Endodermal cell (in vitro differentiated cells): Measurements from ENCODE around the gene TBCD. TPM values are rescaled to one million over a fixed set of nuclear protein-coding genes. Genes with fewer than 3 reads are reported as not detected.

ENCODE experiments used
- DNase-seq: peaks from one replicate; pipeline ENCODE4 v3.0.0-alpha.2; 2017
- H3K27ac ChIP-seq: 2 replicates; pipeline ENCODE4 v1.5.1; 2013; ENCODE audit warnings: mild to moderate bottlenecking, low read depth, low read length, moderate library complexity
- H3K27me3 ChIP-seq: 2 replicates; pipeline ENCODE4 v1.6.1; 2013; ENCODE audit warnings: mild to moderate bottlenecking, low read length, moderate library complexity; ENCODE audit not compliant: insufficient read depth, control insufficient read depth, poor library complexity, severe bottlenecking
- H3K36me3 ChIP-seq: 2 replicates; pipeline ENCODE4 v1.7.0; 2013; ENCODE audit warnings: mild to moderate bottlenecking, low read length, moderate library complexity; ENCODE audit not compliant: control insufficient read depth, insufficient read depth
- H3K4me1 ChIP-seq: one replicate; pipeline ENCODE4 v1.7.0; 2013; ENCODE audit warnings: low read length; ENCODE audit not compliant: control insufficient read depth, insufficient read depth
- H3K4me3 ChIP-seq: 2 replicates; pipeline ENCODE4 v1.5.1; 2013; ENCODE audit warnings: mild to moderate bottlenecking, low read length, moderate library complexity
- H3K9ac ChIP-seq: 2 replicates; pipeline ENCODE4 v1.6.1; 2013; ENCODE audit warnings: mild to moderate bottlenecking, low read length, moderate library complexity; ENCODE audit not compliant: poor library complexity, severe bottlenecking; ENCODE audit errors: extremely low read depth
- H3K9me3 ChIP-seq: 2 replicates; pipeline ENCODE4 v1.6.1; 2013; ENCODE audit warnings: mild to moderate bottlenecking, low read length, moderate library complexity; ENCODE audit not compliant: control insufficient read depth
- H3K27ac Mint-ChIP-seq: 2 replicates; pipeline ENCODE4 v1.8.0; 2020; ENCODE audit warnings: mixed read lengths
- H3K27me3 Mint-ChIP-seq: 2 replicates; pipeline ENCODE4 v1.8.0; 2021; ENCODE audit warnings: mild to moderate bottlenecking, mixed read lengths; ENCODE audit not compliant: insufficient read depth
- H3K36me3 Mint-ChIP-seq: 2 replicates; pipeline ENCODE4 v1.8.0; 2020; ENCODE audit warnings: low read depth, mixed read lengths
- H3K4me1 Mint-ChIP-seq: 2 replicates; pipeline ENCODE4 v1.8.0; 2020; ENCODE audit warnings: mixed read lengths
- H3K4me3 Mint-ChIP-seq: 2 replicates; pipeline ENCODE4 v1.8.0; 2020; ENCODE audit warnings: mild to moderate bottlenecking, moderate library complexity, mixed read lengths
- H3K9me3 Mint-ChIP-seq: 2 replicates; pipeline ENCODE4 v1.8.0; 2020; ENCODE audit warnings: mild to moderate bottlenecking, mixed read lengths
- WGBS, 2 experiments: methylation state at CpG; one replicate each; pipeline versions ENCODE4 v1.1.5 to v1.1.7; 2013; ENCODE audit warnings: missing lambda C conversion rate in 2 of 2, mixed read lengths in 1 of 2; ENCODE audit not compliant: insufficient coverage in 1 of 2, insufficient read length in 1 of 2; 5-methylcytosine and 5-hydroxymethylcytosine counted together
- total RNA-seq, 2 donors: library from RNA; stranded (reverse); fragmentation: NEBNext Ultra II Directional in 1 of 2; extraction: Animal tissue kit (Norgen Biotek cat#: 25700) in 1 of 2; gene quantifications; 2 replicates in 1 of 2; 3 replicates in 1 of 2; pipeline ENCODE4 v1.2.1, GENCODE V29; 2021
- TF ChIP-seq, protein P1 (sequence below): fragments of 200-600 bp; sonication (generic); conservative IDR thresholded peaks from 2 replicates; pipeline ENCODE4 v1.5.0; 2021; ENCODE audit warnings: antibody characterized with exemption, mild to moderate bottlenecking

The TBCD gene
- total RNA-seq, 2 donors from 2014 or later: 107 TPM

- Histone ChIP-seq H3K36me3 (no peaks in the 10 kb centered on the region), H3K27ac (no peak overlapping the region), H3K27me3 (no peaks in the 10 kb centered on the region), H3K9me3 (no peaks in the 10 kb centered on the region), H3K9ac (no peak overlapping the region), H3K4me3 (no peak overlapping the region), H3K4me1 (no peaks in the 10 kb centered on the region)
- no peak for DNase-seq
- H3K4me3 Mint-ChIP-seq: no peak overlapping the region
- 87 to 91% methylated on average over 18 to 29 of the region's 29 CpGs for WGBS, 2 experiments
- no peaks in the 10 kb centered on the region for H3K36me3 Mint-ChIP-seq
- H3K4me1 Mint-ChIP-seq: peaks cover under 1% of the 10 kb centered on the region
- peaks cover 17% of the 10 kb centered on the region for H3K27me3 Mint-ChIP-seq
- no peaks in the 10 kb centered on the region for H3K9me3 Mint-ChIP-seq
- H3K27ac Mint-ChIP-seq: no peak overlapping the region
- TF ChIP-seq, protein P1, sequence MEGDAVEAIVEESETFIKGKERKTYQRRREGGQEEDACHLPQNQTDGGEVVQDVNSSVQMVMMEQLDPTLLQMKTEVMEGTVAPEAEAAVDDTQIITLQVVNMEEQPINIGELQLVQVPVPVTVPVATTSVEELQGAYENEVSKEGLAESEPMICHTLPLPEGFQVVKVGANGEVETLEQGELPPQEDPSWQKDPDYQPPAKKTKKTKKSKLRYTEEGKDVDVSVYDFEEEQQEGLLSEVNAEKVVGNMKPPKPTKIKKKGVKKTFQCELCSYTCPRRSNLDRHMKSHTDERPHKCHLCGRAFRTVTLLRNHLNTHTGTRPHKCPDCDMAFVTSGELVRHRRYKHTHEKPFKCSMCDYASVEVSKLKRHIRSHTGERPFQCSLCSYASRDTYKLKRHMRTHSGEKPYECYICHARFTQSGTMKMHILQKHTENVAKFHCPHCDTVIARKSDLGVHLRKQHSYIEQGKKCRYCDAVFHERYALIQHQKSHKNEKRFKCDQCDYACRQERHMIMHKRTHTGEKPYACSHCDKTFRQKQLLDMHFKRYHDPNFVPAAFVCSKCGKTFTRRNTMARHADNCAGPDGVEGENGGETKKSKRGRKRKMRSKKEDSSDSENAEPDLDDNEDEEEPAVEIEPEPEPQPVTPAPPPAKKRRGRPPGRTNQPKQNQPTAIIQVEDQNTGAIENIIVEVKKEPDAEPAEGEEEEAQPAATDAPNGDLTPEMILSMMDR: peak; percentile 37
Measured at GRCh38 chr17:82710499-82711232, 41.2 kb upstream of the TBCD start.

- H3K4me1 Mint-ChIP-seq: peaks cover 7% of the 10 kb centered on the region
- no peak overlapping the region for H3K27ac Mint-ChIP-seq
- TF ChIP-seq, protein P1: no peak
- no peaks in the 10 kb centered on the region for H3K9me3 Mint-ChIP-seq
- no peak for DNase-seq
- WGBS, 2 experiments: 90 to 92% methylated on average over 22 to 35 of the region's 35 CpGs
- Histone ChIP-seq H3K9me3 (no peaks in the 10 kb centered on the region), H3K9ac (no peak overlapping the region), H3K27ac (no peak overlapping the region), H3K27me3 (no peaks in the 10 kb centered on the region), H3K36me3 (no peaks in the 10 kb centered on the region), H3K4me1 (no peaks in the 10 kb centered on the region), H3K4me3 (no peak overlapping the region)
- H3K36me3 Mint-ChIP-seq: peaks cover 2% of the 10 kb centered on the region
- H3K27me3 Mint-ChIP-seq: peaks cover 18% of the 10 kb centered on the region
- no peak overlapping the region for H3K4me3 Mint-ChIP-seq
Measured at GRCh38 chr17:82713071-82713723, 38.7 kb upstream of the TBCD start.

GRCh38 chr17:82716203-82717010 is 35.5 kb upstream of the TBCD start, which contains the start of gene FN3KRP:
FN3KRP (plus strand) TSS chr17:82716706; CDS start chr17:82716756, 50 bp downstream.
- peaks cover 18% of the 10 kb centered on the region for H3K36me3 Mint-ChIP-seq
- peak within 1 kb of the TSS; percentile 87 for H3K4me3 Mint-ChIP-seq
- H3K4me1 ChIP-seq: no peaks in the 10 kb centered on the region
- H3K9ac ChIP-seq: peak within 1 kb of the TSS; percentile 63
- 1 to 2% methylated on average over 32 to 68 of the region's 75 CpGs for WGBS, 2 experiments
- H3K4me1 Mint-ChIP-seq: peaks cover 7% of the 10 kb centered on the region
- H3K4me3 ChIP-seq: peak within 1 kb of the TSS; percentile 88
- TF ChIP-seq, protein P1: no peak
- H3K9me3 Mint-ChIP-seq: no peaks in the 10 kb centered on the region
- DNase-seq: peak; percentile 99
- peak within 1 kb of the TSS; percentile 92 for H3K27ac Mint-ChIP-seq
- no peaks in the 10 kb centered on the region for H3K27me3 ChIP-seq
- H3K36me3 ChIP-seq: peaks cover 20% of the 10 kb centered on the region
- H3K27me3 Mint-ChIP-seq: peaks cover 14% of the 10 kb centered on the region
- no peaks in the 10 kb centered on the region for H3K9me3 ChIP-seq
- H3K27ac ChIP-seq: no peak within 1 kb of the TSS
